HepG2 (cell line): ENCODE results near the gene OR6S1. TPM values are rescaled to one million over a fixed set of nuclear protein-coding genes. Genes with fewer than 3 reads are reported as not detected.

Experiments
- FIP1L1 ChIP-seq: fragments of 200-400 bp; formaldehyde crosslinking; IDR thresholded peaks from 2 replicates; pipeline ENCODE4 v1.6.1; 2018; ENCODE audit warnings: low read depth, mild to moderate bottlenecking, low read length, moderate library complexity, borderline replicate concordance; ENCODE audit not compliant: insufficient read depth
- HMGA1 ChIP-seq: sonication (generic); formaldehyde crosslinking; conservative IDR thresholded peaks from 2 replicates; pipeline ENCODE4 v1.4.0; 2020; ENCODE audit warnings: missing genetic modification reagents
- KLF6 ChIP-seq: IDR thresholded peaks from 2 replicates; pipeline ENCODE4 v1.8.0; 2016; ENCODE audit warnings: missing biosample characterization, missing genetic modification reagents
- KLF9 ChIP-seq: IDR thresholded peaks from 2 replicates; pipeline ENCODE4 v1.6.1; 2016; ENCODE audit warnings: low read depth
- MBD4 ChIP-seq: IDR thresholded peaks from 2 replicates; pipeline ENCODE4 v1.6.1; 2012; ENCODE audit warnings: low read length, inconsistent platforms, borderline replicate concordance
- MED13 ChIP-seq: sonication (generic); formaldehyde crosslinking; IDR thresholded peaks from 2 replicates; pipeline ENCODE4 v1.5.0; 2020; ENCODE audit warnings: missing genetic modification reagents
- NFE2L2 ChIP-seq: fragments of 150-350 bp; IDR thresholded peaks from 2 replicates; pipeline ENCODE4 v1.6.1; 2014; ENCODE audit warnings: low read length
- SKI ChIP-seq: fragments of 450-650 bp; IDR thresholded peaks from one replicate; pipeline ENCODE4 v1.6.1; 2018; ENCODE audit warnings: mild to moderate bottlenecking; ENCODE audit not compliant: partially characterized antibody
- SNAI1 ChIP-seq: sonication (generic); formaldehyde crosslinking; IDR thresholded peaks from 2 replicates; pipeline ENCODE4 v1.5.0; 2020; ENCODE audit warnings: mild to moderate bottlenecking, missing genetic modification reagents, borderline replicate concordance
- U2AF2 ChIP-seq: fragments of 200-400 bp; formaldehyde crosslinking; IDR thresholded peaks from 2 replicates; pipeline ENCODE4 v1.6.1; 2017; ENCODE audit warnings: low read depth, mild to moderate bottlenecking, low read length
- ZSCAN31 ChIP-seq: sonication (generic); formaldehyde crosslinking; IDR thresholded peaks from 2 replicates; pipeline ENCODE4 v1.5.0; 2020; ENCODE audit warnings: low read depth, mild to moderate bottlenecking, missing genetic modification reagents
- polyA plus RNA-seq, 8 experiments: library from polyadenylated mRNA; depleted of rRNA in 3 of 8; stranded (reverse) in 7 of 8; unstranded in 1 of 8; fragments of >200 nt; fragmentation: Illumina TruSeq in 4 of 8; extraction: Trizol in 4 of 8; gene quantifications; 2 replicates each; pipeline versions ENCODE4 v1.2.1 to v1.2.3, GENCODE V29; 2011 to 2016; ENCODE audit warnings: low read depth in 4 of 8, missing spikeins in 1 of 8, mixed read lengths in 1 of 8; ENCODE audit not compliant: insufficient read depth in 1 of 8
- total RNA-seq, 5 experiments: library from RNA; depleted of rRNA; stranded (reverse); fragments of >200 nt; fragmentation: Illumina TruSeq; extraction: Trizol; gene quantifications; 2 replicates each; pipeline ENCODE4 v1.2.3, GENCODE V29; 2016; ENCODE audit warnings: low read depth in 1 of 5
- TF ChIP-seq, protein P1 (sequence below): sonication (generic); formaldehyde crosslinking; IDR thresholded peaks from 2 replicates; pipeline ENCODE4 v1.4.0; 2020; ENCODE audit warnings: missing genetic modification reagents
- TF ChIP-seq, protein P2 (sequence below): sonication (generic); formaldehyde crosslinking; IDR thresholded peaks from 2 replicates; pipeline ENCODE4 v1.8.0; 2022; ENCODE audit warnings: missing genetic modification reagents, mild to moderate bottlenecking, moderate library complexity, borderline replicate concordance
- TF ChIP-seq, protein P3 (sequence below): sonication (generic); formaldehyde crosslinking; IDR thresholded peaks from 2 replicates; pipeline ENCODE4 v1.4.0; 2020; ENCODE audit warnings: missing genetic modification reagents
- TF ChIP-seq, protein P4 (sequence below): sonication (generic); formaldehyde crosslinking; IDR thresholded peaks from 2 replicates; pipeline ENCODE4 v1.4.0; 2020; ENCODE audit warnings: mild to moderate bottlenecking, missing genetic modification reagents
- TF ChIP-seq, protein P5 (sequence below): sonication (generic); formaldehyde crosslinking; IDR thresholded peaks from 2 replicates; pipeline ENCODE4 v1.5.0; 2020; ENCODE audit warnings: mild to moderate bottlenecking, missing genetic modification reagents, borderline replicate concordance

Gene OR6S1
- total and polyA plus RNA-seq, 2 of the 13 experiments (the other 11 are each of a cell fraction or from before 2014, with no cell fraction given) = 0.09 TPM; not detected in 1

DNA sequence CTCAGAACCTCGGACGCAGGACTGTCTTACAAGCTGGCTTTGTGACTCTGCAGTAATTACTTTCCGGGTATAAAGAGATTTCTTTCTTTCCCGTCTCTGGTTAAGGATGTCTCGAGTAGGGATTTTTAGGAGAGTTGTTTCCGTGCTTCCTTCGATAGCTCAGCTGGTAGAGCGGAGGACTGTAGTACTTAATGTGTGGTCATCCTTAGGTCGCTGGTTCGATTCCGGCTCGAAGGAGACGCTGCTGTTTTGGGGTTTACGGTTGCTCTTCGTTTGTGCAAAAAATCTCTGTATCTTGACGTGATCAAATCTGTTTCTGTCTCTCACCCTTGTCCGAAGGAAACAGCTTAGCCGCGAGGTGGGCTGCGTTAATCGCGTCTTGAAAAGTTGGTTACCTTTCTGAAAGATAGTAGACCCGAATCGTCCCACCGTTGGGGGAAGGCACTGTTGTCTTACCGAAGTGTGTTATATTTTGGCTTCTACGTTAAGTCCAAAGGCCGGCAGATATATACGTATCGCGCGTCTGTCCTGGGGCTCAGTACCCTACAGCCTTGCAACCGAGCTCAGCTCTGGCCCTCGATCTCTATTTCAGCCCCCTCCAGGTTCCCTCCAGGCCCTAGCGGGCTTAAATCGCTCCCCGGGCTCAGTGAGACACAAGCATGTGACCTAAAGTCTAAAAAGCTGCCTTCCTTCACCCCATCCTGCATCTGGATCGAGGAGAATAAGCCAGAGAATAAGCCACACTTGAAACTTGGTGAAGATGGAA lies 41.8 kb upstream of the OR6S1 start (continued):
- TF ChIP-seq, protein P1, sequence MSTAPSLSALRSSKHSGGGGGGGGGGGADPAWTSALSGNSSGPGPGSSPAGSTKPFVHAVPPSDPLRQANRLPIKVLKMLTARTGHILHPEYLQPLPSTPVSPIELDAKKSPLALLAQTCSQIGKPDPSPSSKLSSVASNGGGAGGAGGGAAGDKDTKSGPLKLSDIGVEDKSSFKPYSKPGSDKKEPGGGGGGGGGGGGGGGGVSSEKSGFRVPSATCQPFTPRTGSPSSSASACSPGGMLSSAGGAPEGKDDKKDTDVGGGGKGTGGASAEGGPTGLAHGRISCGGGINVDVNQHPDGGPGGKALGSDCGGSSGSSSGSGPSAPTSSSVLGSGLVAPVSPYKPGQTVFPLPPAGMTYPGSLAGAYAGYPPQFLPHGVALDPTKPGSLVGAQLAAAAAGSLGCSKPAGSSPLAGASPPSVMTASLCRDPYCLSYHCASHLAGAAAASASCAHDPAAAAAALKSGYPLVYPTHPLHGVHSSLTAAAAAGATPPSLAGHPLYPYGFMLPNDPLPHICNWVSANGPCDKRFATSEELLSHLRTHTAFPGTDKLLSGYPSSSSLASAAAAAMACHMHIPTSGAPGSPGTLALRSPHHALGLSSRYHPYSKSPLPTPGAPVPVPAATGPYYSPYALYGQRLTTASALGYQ (CRISPR knock-in tag) = peak; percentile 7; the same call in 1 of the 2 replicates
- TF ChIP-seq, protein P2, sequence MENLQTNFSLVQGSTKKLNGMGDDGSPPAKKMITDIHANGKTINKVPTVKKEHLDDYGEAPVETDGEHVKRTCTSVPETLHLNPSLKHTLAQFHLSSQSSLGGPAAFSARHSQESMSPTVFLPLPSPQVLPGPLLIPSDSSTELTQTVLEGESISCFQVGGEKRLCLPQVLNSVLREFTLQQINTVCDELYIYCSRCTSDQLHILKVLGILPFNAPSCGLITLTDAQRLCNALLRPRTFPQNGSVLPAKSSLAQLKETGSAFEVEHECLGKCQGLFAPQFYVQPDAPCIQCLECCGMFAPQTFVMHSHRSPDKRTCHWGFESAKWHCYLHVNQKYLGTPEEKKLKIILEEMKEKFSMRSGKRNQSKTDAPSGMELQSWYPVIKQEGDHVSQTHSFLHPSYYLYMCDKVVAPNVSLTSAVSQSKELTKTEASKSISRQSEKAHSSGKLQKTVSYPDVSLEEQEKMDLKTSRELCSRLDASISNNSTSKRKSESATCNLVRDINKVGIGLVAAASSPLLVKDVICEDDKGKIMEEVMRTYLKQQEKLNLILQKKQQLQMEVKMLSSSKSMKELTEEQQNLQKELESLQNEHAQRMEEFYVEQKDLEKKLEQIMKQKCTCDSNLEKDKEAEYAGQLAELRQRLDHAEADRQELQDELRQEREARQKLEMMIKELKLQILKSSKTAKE (CRISPR knock-in tag) = no peak
- TF ChIP-seq ZSCAN31 (CRISPR knock-in tag) (no peak), MBD4 (no peak), FIP1L1 (no peak), MED13 (peak; percentile 58), NFE2L2 (no peak), HMGA1 (CRISPR knock-in tag) (no peak), SKI (no peak), U2AF2 (no peak), KLF9 (no peak), KLF6 (0 out of 2 replicates have a peak, but pooled peaks have one; percentile 72), SNAI1 (CRISPR knock-in tag) (peak; percentile 94)
- TF ChIP-seq, protein P3, sequence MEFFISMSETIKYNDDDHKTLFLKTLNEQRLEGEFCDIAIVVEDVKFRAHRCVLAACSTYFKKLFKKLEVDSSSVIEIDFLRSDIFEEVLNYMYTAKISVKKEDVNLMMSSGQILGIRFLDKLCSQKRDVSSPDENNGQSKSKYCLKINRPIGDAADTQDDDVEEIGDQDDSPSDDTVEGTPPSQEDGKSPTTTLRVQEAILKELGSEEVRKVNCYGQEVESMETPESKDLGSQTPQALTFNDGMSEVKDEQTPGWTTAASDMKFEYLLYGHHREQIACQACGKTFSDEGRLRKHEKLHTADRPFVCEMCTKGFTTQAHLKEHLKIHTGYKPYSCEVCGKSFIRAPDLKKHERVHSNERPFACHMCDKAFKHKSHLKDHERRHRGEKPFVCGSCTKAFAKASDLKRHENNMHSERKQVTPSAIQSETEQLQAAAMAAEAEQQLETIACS (CRISPR knock-in tag) = no peak
- TF ChIP-seq, protein P4, sequence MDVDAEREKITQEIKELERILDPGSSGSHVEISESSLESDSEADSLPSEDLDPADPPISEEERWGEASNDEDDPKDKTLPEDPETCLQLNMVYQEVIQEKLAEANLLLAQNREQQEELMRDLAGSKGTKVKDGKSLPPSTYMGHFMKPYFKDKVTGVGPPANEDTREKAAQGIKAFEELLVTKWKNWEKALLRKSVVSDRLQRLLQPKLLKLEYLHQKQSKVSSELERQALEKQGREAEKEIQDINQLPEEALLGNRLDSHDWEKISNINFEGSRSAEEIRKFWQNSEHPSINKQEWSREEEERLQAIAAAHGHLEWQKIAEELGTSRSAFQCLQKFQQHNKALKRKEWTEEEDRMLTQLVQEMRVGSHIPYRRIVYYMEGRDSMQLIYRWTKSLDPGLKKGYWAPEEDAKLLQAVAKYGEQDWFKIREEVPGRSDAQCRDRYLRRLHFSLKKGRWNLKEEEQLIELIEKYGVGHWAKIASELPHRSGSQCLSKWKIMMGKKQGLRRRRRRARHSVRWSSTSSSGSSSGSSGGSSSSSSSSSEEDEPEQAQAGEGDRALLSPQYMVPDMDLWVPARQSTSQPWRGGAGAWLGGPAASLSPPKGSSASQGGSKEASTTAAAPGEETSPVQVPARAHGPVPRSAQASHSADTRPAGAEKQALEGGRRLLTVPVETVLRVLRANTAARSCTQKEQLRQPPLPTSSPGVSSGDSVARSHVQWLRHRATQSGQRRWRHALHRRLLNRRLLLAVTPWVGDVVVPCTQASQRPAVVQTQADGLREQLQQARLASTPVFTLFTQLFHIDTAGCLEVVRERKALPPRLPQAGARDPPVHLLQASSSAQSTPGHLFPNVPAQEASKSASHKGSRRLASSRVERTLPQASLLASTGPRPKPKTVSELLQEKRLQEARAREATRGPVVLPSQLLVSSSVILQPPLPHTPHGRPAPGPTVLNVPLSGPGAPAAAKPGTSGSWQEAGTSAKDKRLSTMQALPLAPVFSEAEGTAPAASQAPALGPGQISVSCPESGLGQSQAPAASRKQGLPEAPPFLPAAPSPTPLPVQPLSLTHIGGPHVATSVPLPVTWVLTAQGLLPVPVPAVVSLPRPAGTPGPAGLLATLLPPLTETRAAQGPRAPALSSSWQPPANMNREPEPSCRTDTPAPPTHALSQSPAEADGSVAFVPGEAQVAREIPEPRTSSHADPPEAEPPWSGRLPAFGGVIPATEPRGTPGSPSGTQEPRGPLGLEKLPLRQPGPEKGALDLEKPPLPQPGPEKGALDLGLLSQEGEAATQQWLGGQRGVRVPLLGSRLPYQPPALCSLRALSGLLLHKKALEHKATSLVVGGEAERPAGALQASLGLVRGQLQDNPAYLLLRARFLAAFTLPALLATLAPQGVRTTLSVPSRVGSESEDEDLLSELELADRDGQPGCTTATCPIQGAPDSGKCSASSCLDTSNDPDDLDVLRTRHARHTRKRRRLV (CRISPR knock-in tag) = 0 out of 2 replicates have a peak, but pooled peaks have one; percentile 32
- TF ChIP-seq, protein P5, sequence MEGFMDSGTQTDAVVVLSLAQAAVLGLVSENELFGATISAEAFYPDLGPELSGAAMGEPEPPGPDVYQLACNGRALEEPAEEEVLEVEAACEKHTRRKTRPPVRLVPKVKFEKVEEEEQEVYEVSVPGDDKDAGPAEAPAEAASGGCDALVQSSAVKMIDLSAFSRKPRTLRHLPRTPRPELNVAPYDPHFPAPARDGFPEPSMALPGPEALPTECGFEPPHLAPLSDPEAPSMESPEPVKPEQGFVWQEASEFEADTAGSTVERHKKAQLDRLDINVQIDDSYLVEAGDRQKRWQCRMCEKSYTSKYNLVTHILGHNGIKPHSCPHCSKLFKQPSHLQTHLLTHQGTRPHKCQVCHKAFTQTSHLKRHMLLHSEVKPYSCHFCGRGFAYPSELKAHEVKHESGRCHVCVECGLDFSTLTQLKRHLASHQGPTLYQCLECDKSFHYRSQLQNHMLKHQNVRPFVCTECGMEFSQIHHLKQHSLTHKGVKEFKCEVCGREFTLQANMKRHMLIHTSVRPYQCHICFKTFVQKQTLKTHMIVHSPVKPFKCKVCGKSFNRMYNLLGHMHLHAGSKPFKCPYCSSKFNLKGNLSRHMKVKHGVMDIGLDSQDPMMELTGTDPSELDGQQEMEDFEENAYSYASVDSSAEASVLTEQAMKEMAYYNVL (CRISPR knock-in tag) = peak; percentile 70; the same call in 1 of the 2 replicates
